Stimulated activated CD8-positive, alpha-beta memory T cell treated with anti-CD3 and anti-CD28 coated beads, Interleukin-2, amount 100 ng/mL, for 48 hours (primary cell): ENCODE results near the gene SLC22A4.

Experiments
- DNase-seq, 2 donors: peaks; one replicate each; pipeline ENCODE4 v3.0.0-alpha.2; 2020; ENCODE audit warnings: low read depth in 2 of 2

Gene SLC22A4

DNA sequence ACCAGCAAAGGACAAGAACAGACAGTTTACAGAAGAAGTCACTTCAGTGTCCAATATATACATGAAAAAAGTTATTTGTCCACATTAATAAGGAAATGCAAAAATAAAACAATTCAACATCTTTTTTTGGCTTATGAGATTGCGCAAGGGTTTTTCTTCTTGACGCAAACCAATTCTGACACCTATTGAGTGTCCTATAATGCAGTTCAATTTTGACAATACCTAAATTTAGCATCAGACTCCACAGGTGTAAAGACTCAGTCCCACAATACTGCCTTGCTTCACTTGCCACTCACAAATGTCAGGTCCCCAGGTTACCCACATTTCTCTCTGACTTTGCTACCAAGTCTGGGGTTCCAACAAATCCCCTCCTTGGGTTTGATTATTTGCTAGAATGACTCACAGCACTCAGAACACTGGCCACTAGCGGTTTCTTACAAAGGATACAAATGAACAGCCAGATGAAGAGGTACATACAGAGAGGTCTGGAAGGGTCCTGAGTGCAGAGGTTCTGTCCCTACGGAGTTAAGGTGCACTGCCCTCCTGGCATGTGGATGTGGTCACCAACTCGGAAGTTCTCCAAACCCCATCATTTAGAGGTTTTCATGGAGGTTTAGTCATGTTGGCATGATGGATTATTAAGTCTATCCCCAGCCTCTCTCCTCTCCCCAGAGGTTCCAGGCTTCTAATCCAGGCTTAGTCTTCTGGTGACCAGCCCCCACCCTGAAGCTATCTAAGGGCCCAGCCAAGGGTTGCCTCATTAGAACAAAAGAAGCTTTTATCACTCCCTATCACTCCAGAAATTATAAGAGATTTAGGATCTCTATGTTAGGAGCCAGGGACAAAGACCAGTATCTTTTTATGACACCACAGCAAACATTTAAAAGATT is 48.3 kb downstream of the SLC22A4 start:
- no peak for DNase-seq

DNA sequence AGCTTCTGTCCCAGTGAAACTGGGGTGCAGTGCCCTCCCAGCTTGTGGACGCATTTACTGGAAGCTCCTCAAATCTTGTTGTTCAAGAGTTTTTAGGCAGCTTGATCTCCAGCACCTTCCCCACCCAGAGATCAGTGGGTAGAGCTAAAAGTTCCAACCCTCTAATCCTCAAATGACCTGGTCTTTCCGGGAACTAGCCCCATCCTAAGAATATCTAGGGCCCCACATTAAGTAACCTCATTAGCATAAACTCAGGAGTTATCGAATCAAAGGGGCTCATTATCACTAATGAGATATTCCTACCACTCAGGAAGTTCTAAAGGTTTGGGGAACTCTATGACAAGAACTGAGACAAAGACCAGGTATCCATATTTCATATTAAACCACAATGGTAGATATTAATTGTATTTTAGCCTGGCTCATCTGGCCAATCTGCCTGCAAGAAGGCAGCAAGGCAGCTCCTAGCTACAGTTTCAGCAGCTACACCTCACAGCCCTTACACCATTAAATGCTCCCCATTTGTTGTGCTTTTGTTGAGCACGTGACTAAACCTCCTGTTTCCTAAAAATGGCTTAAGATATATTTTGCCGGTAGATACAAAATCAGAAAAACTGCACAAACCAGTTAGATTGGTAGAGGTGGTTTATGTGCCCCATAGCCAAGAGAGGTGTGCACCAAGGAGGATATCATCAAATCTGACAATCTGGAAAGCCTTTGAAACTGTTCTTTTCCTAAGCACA is 50.8 kb downstream of the SLC22A4 start:
- no peak for DNase-seq

DNA sequence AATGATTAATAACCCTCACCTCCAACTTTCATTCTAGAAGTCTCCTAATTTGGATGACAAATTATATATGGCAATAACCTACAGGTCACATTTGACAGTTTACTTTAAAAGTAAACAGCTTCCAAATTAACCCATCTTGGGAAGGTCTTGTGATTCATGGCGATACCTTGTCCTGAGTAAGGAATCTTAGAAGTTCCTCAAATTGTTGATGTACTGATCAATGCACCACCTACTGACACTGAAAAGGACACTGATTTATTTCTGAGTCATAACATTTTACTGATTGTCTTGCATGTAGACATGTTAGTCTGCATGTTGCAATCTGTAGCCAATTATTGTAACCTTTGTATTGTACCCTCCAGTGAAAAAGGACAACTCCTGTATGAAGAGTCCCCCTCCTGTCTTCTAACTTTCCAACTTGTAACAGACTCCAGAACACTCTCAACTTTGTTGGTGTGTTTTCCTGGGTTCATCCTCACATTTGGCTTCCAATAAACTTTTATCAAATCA is 59.3 kb downstream of the SLC22A4 start:
- no peak for DNase-seq

DNA sequence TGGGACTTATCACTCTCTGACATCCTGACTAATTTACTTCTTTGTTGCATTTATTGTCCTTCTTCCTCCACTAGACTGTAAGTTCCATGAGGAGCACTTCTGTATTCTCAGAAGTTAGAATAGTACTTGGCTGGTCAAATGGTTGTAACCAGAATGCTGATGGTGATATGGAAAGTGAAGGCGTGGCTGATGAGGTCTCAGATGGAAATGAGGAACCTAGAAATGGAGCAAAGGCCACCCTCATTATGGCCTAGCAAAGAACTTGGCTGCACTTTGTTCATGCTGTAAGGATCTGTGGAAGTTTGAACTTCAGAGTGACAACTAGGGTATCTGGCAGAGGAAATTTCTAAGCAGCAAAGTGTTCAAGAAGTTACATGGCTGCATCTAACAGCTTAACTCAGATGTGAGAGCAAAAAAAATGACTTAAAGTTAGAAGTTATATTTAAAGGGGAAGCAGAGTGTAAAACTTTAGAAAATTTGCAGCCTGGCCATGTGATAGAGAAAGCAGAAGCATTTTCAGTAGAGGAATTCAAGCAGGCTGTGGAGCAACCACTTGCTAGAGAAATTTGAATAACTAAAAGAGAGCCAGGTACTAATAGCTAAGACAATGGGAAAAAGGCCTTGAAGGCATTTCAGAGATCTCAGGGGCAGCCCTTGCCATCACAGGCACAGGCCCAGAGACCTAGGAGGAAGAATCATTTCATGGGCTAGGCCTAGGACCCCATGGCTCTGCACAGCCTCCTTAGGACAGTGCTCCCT is 60.4 kb downstream of the SLC22A4 start:
- no peak for DNase-seq

DNA sequence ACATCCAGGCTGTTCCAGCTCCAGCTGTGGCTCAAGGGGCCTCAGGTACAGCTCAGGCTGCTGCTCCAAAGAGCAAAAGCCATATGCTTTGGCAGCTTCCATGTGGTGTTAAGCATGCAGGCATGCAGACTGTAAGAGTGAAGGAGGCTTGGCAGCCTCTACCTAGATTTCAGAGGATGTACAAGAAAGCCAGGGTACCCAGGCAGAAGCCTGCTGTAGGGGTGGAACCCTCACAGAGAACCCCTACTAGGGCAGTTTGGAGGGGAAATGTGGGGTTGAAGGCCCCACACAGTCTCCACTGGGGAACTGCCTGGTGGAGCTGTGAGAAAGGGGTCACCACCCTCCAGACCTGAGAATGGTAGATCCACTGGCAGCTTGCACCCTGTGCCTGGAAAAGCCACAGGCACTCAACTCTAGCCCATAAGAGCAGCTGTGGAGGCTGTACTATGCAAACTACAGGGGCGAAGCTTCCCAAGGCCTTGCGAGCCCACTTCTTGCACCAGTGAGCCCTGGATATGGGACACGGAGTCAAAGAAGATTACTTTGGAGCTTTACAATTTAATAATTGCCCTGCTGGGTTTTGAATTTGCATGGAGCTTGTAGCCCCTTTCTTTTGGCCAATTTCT is 61.1 kb downstream of the SLC22A4 start:
- DNase-seq: no peak

DNA sequence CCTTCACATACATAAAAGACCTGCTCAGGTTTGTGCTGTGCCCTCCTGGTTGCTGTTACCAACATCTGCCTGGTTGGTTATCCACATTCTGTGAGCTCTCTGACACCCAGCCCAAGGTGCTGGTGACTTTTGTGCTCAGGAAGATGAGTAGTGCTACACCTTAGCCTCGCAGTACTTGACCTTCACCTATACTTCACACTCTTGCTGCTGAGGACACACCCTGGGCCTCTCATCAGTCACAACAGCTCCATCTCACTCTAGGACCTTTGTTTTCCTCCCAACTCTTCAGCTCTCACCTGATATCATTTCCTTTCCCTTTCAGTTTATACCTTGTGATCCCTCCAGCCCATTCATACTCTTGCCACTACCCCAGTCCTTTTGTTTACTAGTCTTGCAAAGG is 64.6 kb downstream of the SLC22A4 start:
- no peak for DNase-seq

DNA sequence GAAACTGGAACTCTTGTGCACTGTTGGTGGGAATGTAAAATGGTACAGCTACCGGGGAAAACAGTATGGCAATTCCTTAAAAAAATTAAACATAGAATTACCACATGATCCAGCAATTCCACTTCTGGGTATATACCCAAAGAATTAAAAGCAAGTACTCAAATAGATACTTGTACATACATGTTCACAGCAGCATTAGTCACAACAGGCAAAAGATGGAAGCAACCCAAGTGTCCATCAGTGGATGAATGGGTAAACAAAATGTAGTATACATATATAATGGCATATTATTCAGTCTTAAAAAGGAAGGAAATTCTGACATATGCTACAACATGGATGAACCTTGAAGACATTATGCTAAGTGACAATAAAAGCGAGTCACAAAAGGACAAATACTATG is 67.9 kb downstream of the SLC22A4 start:
- DNase-seq: no peak

DNA sequence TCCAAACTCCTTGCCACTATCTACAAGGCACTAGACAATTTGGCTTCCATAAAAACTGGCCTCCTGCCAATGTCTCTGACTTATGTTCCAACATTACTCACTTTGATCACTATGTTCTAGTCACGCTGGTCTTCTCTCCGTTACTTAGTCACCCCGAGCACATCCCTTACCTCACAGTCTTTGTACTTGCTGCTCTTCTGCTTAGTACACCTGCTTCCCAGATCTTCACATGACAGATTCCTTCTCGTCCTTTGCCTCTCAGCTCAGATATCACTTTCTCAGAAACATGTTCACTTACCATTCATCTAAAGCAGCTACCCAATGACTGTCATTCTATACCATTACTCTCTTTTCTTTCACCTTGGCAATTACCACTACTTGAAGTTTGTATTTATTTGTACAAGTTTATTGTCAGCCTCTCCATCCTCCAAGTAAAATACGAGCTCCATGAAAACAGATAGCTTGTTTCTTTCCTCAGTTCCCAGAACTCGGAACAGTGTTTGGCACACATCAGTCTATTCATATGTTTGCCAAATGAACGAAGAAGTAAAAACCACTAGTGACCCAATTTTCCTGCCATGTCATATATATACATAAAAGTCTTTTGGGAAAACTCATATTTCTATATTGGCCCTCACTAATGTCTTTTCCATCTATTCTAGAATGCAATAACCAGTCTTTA is 69.4 kb downstream of the SLC22A4 start:
- DNase-seq: no peak

DNA sequence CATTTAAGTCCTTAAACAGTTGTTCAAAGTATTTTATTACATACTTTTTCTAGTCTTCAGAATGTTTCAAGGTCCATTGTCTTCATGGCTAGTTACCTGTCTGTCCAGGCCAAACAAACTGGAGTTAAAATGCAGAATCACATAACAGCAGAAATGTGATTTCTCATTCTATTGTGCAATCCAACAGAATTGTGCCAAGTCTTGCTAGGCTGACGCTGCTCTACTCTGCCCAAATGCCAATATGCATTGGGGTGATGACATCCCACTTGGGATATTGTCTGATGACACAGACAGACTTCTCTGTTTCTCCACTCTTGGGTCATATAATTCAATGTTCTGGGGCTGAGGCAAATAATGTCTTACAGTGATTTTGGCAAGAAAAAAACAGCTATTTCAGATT is 70.1 kb downstream of the SLC22A4 start:
- DNase-seq: no peak

DNA sequence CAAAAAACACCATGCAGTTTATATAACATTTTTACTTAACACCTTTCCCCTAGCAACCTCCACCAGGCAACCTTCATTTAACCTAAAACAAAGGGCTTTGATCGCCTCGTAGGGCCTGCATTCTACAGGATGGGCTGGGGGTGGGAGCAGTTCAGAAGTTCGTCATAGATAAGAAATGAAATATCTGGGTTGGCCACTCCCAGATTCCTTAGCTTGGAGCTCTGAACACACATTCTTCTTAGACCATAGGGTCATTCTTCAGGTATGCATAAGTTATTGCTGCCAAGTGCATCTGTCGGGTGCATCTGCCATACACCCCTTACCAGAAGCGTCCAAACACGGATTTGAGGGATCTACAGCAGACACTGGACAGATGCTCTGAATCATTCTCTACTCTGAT is 71.0 kb downstream of the SLC22A4 start:
- no peak for DNase-seq

DNA sequence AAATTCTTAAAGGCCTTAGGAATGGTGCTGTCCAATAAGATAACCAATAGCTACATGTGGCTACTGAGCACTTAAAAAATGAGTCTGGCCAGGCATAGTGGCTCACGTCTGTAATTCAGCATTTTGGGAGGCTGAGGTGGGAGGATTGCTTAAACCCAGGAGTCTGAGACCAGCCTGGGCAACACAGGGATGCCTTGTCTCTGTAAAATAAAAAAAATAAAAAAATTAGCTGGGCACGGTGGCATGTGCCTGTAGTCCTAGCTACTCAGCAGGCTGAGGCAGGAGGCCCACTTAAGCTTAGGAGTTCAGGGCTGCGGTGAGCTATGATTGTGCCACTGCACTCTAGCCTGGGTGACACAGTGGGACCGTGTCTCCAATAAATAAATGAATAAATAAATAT is 74.0 kb downstream of the SLC22A4 start:
- DNase-seq: no peak

DNA sequence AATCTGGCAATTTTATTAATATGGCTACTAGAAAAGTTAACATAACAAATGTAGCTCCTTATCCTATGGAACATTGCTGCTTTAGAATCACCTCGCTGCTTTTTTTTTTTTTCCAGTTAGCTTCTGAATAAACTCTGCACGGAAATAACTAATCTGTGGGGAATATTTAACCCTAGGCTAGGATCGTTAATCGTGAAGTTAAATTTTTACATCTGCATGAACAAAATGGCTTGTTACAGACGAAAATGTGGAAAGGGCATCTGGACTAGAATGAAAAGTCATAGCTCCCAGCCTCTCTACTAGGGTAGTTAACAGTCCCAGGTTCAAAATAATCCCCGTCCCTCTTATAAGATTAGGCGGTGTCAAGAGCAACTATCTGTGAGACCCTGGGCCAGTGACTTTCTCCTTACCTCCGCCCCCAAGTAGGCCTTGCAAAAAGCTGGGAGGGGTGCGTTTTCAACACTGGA is 74.8 kb downstream of the SLC22A4 start:
- no peak for DNase-seq

DNA sequence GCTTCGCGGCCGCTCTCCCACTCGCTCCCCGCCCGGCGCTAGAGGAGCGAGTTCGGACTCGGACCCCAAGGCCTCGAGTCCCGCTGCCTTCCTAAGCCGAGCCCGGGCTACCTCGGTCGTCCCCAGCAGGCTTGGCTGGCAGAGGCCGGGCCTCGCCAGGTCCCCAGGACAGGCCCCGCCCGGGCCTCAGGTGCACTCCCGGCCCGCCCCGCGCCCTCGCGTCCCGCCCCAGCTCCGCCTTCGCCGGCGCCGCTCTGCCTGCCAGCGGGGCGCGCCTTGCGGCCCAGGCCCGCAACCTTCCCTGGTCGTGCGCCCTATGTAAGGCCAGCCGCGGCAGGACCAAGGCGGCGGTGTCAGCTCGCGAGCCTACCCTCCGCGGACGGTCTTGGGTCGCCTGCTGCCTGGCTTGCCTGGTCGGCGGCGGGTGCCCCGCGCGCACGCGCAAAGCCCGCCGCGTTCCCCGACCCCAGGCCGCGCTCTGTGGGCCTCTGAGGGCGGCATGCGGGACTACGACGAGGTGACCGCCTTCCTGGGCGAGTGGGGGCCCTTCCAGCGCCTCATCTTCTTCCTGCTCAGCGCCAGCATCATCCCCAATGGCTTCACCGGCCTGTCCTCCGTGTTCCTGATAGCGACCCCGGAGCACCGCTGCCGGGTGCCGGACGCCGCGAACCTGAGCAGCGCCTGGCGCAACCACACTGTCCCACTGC is 75.4 kb downstream of the SLC22A4 start, which contains the start of gene SLC22A5:
SLC22A5 (plus strand) TSS at position 237 of the 707 bp plus-strand sequence; CDS start at position 500, 263 bp downstream.
- DNase-seq: peak; percentile 55 to 64

DNA sequence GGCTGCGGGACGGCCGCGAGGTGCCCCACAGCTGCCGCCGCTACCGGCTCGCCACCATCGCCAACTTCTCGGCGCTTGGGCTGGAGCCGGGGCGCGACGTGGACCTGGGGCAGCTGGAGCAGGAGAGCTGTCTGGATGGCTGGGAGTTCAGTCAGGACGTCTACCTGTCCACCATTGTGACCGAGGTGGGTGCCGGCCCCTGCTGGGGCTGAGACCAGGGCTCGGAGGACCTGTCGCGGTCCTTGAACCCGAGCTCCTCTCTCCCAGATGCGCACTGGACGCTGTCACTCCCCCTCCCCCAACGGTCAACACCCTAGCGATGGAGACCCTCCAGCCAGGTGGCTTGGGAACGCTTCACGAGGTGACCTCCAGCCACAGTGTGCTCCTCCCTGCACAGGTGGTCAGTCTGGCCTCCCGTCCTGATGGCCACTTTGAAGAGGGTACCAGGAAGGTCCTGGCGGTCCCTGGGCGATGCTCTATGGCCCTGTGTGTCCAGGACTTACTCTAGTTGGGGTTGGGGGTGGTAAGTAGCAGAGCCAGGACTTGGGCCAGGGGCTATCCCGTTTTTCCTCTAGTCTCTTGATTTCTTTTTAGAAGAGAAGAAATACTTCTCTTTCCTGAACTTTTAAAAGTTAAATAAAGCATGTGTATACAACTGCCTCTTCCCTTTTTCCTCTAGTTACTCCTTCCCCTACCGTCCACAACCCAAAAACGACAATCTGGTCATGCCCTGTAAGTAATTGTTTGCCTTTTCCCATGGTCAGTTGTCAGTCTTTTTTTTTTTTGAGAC is 76.2 kb downstream of the SLC22A4 start:
- no peak for DNase-seq

DNA sequence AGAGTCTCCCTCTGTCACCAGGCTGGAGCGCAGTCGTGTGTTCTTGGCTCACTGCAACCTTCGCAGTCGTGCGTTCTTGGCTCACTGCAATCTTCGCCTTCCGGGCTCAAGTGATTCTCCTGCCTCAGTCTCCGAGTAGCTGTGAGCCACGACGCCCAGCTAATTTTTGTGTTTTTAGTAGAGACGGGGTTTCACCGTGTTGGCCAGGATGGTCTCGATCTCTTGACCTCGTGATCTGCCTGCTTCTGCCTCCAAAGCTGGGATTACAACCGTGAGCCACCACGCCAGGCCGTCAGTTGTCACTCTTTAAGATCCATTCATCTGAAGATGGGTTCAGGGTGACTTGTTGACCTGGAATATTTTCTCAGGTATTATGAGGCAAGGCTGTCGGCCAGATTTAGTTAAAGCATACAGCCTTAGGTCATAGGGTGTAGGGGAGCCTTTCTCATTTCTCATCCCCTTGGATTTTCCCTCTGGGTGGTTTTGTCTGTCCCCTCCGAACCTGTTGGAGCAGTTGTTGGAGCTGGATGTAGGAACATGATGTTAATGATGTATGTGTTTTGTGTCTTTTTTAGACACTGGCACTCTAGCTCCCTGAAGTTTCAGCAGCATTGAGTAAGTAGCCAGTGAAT is 76.9 kb downstream of the SLC22A4 start:
- no peak for DNase-seq

DNA sequence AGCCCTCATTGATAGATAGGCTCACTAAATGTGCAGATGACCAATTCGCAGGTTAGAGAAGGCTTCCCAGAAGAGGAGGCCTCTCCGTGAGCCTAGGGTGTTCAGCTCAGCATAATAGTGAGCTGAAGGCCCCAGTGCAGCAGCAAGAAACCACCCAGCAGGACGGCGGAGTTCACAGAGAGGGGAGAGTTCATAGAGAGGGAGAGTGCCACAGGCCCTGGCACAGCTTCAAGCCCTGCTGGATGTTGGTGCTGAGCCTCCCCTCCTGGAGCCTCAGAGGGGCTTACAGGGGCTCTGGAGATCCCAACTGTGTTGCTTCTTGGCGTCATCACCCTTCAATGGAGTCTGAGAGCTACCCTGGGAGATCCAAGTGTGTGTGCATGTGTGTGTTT is 77.4 kb downstream of the SLC22A4 start:
- no peak for DNase-seq

DNA sequence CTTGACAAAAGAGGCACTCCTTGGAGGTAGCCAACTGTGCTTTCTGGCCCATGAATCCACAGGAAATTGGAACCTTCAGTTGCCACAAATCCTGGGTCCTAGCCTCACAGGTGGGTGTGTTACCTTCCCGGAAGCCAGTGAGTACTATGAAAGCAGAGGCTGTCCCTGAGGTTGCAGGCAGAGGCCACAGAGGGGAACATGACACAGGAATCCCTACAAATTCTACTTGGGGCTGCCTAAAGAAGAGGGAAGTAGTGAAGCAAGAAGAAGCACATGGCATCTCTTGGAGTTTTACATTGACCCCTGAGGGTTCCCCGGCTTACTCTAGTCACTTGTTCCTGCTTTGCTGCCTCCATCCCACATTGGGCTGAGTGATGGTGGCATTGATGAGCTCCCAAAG is 77.9 kb downstream of the SLC22A4 start:
- no peak for DNase-seq

DNA sequence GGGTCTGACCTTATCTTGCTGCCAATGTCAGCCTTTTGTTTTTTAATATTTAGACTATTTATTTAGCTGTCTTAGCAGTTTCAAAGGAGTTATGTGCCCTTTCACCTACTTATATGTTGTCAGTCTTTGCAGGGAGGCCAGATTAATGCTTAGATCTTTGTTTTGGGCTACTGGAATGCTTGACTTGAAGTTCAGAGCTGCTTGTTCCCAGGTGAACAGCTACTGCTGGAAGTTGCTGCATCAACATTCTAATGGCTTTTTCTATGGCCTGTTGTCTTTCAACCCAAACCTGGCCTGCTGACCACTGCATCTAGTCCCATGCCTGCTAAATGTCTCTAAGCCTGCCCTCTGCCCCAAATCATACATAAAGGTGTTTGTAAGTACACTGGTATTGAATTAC is 78.3 kb downstream of the SLC22A4 start:
- DNase-seq: no peak

DNA sequence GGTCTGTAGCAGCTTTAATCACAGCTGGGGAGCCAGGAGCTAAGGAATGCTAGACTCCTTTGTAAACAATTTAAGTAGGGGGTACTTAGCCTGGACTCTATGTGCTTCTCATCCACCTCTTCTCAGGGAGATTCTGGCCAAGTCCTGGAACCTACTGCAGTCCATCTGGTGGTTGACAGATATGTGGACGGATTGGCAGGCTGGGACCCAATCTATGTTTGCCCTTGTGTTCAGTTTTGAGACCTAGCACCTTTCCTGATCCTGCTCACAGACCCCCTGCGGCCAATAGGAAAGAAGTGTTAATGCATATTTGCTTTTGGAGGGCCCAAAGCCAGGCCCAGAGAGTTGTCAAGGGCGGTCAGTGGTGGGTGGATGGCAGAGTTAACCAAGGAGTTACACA is 81.8 kb downstream of the SLC22A4 start:
- DNase-seq: no peak
